Suprapubic skin (tissue), 3 donors: ENCODE data around the gene LMF1.

ENCODE experiments used
- CTCF ChIP-seq, 2 donors: fragments of 200-600 bp in 1 of 2; fragments of 450-650 bp in 1 of 2; sonication (generic) in 1 of 2; IDR thresholded peaks; one replicate each; pipeline ENCODE4 v1.5.1; 2016 to 2019; ENCODE audit warnings: antibody characterized with exemption in 2 of 2, mild to moderate bottlenecking in 1 of 2, moderate library complexity in 1 of 2
- POLR2A ChIP-seq, 2 donors: fragments of 450-650 bp; IDR thresholded peaks; one replicate each; pipeline ENCODE4 v1.6.1; 2017; ENCODE audit warnings: antibody characterized with exemption in 2 of 2, mild to moderate bottlenecking in 2 of 2, moderate library complexity in 2 of 2

- TF ChIP-seq POLR2A (IDR thresholded peaks at IDR 0.05), result no peak
- TF ChIP-seq CTCF (IDR thresholded peaks at IDR 0.05), result no peak
Measured at GRCh38 chr16:929227-930073, 41.3 kb downstream of the LMF1 start.
